GM18867 (cell line): Measurements from ENCODE around the gene CYP26B1.
A peak's percentile ranks its signal among the peaks of the same experiment; 100 is the strongest.

ENCODE experiments used
- ATAC-seq: cut with Tn5 transposase; IDR thresholded peaks from one replicate; pipeline ENCODE4 v1.9.1; 2021; ENCODE audit warnings: mild to moderate bottlenecking, moderate library complexity; ENCODE audit not compliant: unreplicated experiment

CYP26B1 gene

GRCh38 chr2:72141881-72142451, 5.7 kb downstream of the CYP26B1 start:
- no peak for ATAC-seq

- no peak for ATAC-seq
These were observed 6.5 kb downstream of the CYP26B1 start for GRCh38 chr2:72141032-72141645.

GRCh38 chr2:72140621-72140960, 7.1 kb downstream of the CYP26B1 start:
- no peak for ATAC-seq

- ATAC-seq: no peak
These were observed 7.6 kb downstream of the CYP26B1 start for GRCh38 chr2:72139874-72140620.

- no peak for ATAC-seq
These were observed 8.2 kb downstream of the CYP26B1 start for GRCh38 chr2:72139471-72139873.

- no peak for ATAC-seq
These were observed 8.7 kb downstream of the CYP26B1 start for GRCh38 chr2:72138921-72139381.

GRCh38 chr2:72138011-72138881, 9.4 kb downstream of the CYP26B1 start:
- no peak for ATAC-seq

GRCh38 chr2:72137498-72138010, 10.1 kb downstream of the CYP26B1 start:
- peak; percentile 86 for ATAC-seq

- peak; percentile 13 for ATAC-seq
These were observed 10.6 kb downstream of the CYP26B1 start for GRCh38 chr2:72136933-72137497.

GRCh38 chr2:72136331-72136730, 11.3 kb downstream of the CYP26B1 start:
- no peak for ATAC-seq

GRCh38 chr2:72135921-72136320, 11.7 kb downstream of the CYP26B1 start:
- ATAC-seq: no peak

- no peak for ATAC-seq
These were observed 12.5 kb downstream of the CYP26B1 start for GRCh38 chr2:72134997-72135800.

GRCh38 chr2:72134408-72134996, 13.2 kb downstream of the CYP26B1 start:
- ATAC-seq: no peak

- no peak for ATAC-seq
These were observed 13.8 kb downstream of the CYP26B1 start for GRCh38 chr2:72133721-72134407.

- ATAC-seq: no peak
These were observed 14.5 kb downstream of the CYP26B1 start for GRCh38 chr2:72132981-72133720.

GRCh38 chr2:72131916-72132841, 15.5 kb downstream of the CYP26B1 start:
- no peak for ATAC-seq

GRCh38 chr2:72131371-72131891, 16.2 kb downstream of the CYP26B1 start:
- no peak for ATAC-seq
